Measurements from ENCODE around the gene PIK3R3. TPM values are rescaled to one million over a fixed set of nuclear protein-coding genes. Genes with fewer than 3 reads are reported as not detected.

PIK3R3 gene
- total RNA-seq, 4 donors from 2014 or later: 21.9 to 123 (median 39.2) TPM

DNA sequence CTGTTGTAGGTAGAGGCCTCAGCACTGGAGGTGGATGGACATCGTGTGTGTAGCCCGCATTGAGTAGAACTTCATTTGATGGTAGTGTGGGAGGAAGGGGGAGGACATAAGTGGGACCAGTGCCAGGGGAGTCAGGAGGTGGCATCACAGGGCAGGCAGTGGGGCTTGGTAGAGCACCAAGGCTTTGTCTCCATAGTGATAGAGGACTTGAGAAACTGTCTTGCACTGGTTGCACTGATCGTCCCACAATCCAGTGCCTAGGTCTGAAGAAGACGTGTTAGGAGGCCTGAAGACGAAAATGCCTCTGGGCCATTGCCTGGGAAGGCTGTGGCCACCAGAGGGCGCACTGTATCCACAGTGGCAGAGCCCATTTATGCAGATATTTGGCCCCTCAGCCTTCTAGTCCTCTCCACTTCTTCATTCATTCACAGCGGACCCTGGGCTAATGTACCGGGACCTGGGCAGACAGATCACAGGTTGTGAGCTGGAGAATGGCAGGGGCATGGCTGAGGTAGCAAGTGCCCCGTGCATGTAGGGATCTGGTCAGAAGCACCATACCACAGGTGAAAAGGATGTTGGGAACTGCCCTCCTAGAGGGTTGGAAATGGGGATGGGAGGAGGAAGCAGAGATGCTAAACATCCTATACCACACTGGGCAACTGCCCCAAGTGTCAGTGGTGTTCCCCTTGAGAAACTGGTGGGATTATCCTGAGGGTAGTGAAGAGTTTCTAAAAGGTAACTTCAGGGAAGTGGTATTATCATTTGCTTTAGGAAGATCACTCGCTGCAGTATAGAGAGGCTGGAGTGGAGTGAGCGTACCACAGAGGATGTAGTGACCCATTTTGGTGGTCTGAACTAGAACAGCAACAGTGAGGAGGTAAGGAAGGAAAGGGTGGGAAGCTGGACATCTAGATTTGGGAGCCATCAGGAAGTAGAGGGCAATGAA lies 95.3 kb downstream of the PIK3R3 start:
- peak; percentile 96 for DNase-seq (ENCODE audit: low spot score)
- peak; percentile 61 for ATAC-seq (ENCODE audit: low FRiP score)
- TF ChIP-seq, protein P1, sequence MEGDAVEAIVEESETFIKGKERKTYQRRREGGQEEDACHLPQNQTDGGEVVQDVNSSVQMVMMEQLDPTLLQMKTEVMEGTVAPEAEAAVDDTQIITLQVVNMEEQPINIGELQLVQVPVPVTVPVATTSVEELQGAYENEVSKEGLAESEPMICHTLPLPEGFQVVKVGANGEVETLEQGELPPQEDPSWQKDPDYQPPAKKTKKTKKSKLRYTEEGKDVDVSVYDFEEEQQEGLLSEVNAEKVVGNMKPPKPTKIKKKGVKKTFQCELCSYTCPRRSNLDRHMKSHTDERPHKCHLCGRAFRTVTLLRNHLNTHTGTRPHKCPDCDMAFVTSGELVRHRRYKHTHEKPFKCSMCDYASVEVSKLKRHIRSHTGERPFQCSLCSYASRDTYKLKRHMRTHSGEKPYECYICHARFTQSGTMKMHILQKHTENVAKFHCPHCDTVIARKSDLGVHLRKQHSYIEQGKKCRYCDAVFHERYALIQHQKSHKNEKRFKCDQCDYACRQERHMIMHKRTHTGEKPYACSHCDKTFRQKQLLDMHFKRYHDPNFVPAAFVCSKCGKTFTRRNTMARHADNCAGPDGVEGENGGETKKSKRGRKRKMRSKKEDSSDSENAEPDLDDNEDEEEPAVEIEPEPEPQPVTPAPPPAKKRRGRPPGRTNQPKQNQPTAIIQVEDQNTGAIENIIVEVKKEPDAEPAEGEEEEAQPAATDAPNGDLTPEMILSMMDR (IDR thresholded peaks at IDR 0.05): peak in 2 of 3 donors; percentile 9 to 80

DNA sequence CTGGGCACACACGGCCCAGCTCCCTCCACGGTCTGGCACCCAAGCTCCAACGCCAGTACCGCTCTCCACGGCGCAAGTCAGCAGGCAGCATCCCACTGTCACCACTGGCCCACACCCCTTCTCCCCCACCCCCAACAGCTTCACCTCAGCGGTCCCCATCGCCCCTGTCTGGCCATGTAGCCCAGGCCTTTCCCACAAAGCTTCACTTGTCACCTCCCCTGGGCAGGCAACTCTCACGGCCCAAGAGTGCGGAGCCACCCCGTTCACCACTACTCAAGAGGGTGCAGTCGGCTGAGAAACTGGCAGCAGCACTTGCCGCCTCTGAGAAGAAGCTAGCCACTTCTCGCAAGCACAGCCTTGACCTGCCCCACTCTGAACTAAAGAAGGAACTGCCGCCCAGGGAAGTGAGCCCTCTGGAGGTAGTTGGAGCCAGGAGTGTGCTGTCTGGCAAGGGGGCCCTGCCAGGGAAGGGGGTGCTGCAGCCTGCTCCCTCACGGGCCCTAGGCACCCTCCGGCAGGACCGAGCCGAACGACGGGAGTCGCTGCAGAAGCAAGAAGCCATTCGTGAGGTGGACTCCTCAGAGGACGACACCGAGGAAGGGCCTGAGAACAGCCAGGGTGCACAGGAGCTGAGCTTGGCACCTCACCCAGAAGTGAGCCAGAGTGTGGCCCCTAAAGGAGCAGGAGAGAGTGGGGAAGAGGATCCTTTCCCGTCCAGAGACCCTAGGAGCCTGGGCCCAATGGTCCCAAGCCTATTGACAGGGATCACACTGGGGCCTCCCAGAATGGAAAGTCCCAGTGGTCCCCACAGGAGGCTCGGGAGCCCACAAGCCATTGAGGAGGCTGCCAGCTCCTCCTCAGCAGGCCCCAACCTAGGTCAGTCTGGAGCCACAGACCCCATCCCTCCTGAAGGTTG lies 97.6 kb downstream of the PIK3R3 start:
- TF ChIP-seq, protein P1 (IDR thresholded peaks at IDR 0.05): no peak
- ATAC-seq (ENCODE audit: low FRiP score): no peak
- no peak for DNase-seq (ENCODE audit: low spot score)

DNA sequence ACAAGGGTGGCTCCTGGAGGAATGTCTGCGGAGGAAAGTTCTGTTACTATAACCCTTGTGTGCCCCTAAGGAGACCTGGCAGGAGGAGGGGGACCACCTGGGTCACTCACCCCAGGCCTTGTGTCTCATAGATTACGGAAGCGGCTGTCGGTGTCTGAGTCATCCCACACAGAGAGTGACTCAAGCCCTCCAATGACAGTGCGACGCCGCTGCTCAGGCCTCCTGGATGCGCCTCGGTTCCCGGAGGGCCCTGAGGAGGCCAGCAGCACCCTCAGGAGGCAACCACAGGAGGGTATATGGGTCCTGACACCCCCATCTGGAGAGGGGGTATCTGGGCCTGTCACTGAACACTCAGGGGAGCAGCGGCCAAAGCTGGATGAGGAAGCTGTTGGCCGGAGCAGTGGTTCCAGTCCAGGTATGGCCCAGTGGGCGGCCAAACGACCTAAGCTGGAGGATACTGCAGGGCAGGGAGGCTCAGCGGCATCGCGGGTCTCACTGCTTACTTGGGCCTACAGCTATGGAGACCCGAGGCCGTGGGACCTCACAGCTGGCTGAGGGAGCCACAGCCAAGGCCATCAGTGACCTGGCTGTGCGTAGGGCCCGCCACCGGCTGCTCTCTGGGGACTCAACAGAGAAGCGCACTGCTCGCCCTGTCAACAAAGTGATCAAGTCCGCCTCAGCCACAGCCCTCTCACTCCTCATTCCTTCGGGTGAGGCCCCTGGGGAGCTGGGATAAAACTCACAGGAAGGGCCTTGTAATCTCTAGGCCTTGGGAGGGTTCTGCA lies 101.4 kb downstream of the PIK3R3 start:
- DNase-seq (ENCODE audit: low spot score) (no peak), ATAC-seq (ENCODE audit: low FRiP score) (no peak)
- TF ChIP-seq, protein P1 (IDR thresholded peaks at IDR 0.05): no peak

DNA sequence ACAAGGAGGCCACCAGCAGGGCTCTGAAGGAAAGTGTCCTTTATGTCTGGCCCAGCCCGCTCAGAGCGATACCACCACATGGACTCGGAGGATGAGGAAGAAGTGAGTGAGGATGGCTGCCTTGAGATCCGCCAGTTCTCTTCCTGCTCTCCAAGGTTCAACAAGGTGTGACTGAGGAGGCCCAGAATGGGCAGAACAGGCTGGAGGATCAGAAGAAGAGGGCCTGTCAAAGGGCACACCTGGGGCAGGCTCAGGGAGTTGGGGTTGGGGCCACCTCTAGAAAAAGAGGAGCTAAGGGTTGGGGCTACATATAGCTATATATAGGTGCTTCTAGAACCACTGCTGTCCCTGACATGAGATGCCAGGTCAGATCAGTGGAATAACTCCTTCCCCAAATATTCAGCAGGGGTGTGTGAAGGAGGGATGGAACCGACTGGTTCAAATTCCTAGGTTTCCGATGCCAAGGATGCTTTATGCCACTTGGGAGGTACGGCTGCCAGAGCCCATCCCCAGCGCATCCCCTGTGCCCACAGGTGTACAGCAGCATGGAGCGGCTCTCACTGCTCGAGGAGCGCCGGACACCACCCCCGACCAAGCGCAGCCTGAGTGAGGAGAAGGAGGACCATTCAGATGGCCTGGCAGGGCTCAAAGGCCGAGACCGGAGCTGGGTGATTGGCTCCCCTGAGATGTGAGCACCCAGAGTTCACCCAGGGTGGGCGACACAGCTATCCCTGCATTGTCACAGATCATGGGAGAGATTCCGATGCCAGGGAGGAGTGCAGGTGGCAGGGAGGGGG lies 102.2 kb downstream of the PIK3R3 start:
- no peak for DNase-seq (ENCODE audit: low spot score)
- TF ChIP-seq, protein P1 (IDR thresholded peaks at IDR 0.05): no peak
- ATAC-seq (ENCODE audit: low FRiP score): no peak

DNA sequence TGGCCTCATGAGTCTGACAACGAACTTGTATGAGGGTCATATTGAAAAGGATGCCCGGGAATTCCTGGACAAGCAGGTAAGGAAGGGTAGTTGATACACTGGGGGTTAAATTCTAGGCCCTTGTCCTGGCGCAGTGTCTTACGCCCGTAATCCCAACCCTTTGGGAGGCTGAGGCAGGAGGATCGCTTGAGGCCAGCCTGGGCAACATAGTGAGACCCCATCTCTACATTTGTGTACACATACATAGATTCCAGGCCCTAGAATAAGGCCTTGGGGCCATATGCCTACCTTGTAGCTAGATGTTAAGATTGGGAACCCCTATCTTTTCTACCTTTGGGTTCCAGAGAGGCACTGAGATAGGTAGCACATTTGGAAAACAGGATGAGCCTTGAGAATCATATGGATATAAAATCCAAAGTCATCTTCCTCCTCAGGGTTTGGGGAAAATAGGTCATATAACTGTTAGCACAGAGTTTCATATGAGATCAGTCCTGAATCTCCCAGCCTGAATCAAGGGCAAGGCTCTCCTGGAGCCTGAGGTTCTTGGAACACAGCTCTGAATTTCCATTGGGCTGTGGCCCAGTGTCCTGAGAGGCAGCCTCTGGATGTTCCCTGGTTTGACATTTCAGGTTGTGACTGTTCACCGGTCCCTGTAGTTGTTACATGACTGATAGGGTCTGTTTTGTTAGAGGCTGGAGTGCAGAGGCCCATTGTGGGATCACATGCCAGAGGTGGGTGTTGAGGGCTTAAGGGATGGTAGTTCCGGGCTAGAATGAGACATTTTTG lies 104.4 kb downstream of the PIK3R3 start:
- TF ChIP-seq, protein P1 (IDR thresholded peaks at IDR 0.05): no peak
- DNase-seq (ENCODE audit: low spot score): no peak

More for the DNA sequence above, 104.4 kb downstream of the PIK3R3 start:
- ATAC-seq (ENCODE audit: low FRiP score): no peak

Measured in omental fat pad (tissue), 4 donors.